COLO829 (cell line): Measurements from ENCODE around the gene ACTRT2.

ENCODE experiments used
- DNase-seq: peaks from one replicate; pipeline ENCODE4 v3.0.0; 2012; ENCODE audit warnings: low spot score

The ACTRT2 gene

GRCh38 chr1:3055051-3055450 is 33.8 kb downstream of the ACTRT2 start:
- DNase-seq = no peak

- DNase-seq = no peak
These were observed 35.4 kb downstream of the ACTRT2 start for GRCh38 chr1:3056641-3057040.

- DNase-seq = no peak
These were observed 37.2 kb downstream of the ACTRT2 start for GRCh38 chr1:3058263-3059030.

GRCh38 chr1:3060127-3060526 is 38.9 kb downstream of the ACTRT2 start:
- DNase-seq = no peak

- no peak for DNase-seq
These were observed 39.6 kb downstream of the ACTRT2 start for GRCh38 chr1:3060601-3061551.

- DNase-seq = no peak
These were observed 40.3 kb downstream of the ACTRT2 start for GRCh38 chr1:3061566-3061965.

GRCh38 chr1:3061981-3062615 is 40.8 kb downstream of the ACTRT2 start:
- no peak for DNase-seq

GRCh38 chr1:3062616-3063378 is 41.5 kb downstream of the ACTRT2 start:
- no peak for DNase-seq

GRCh38 chr1:3063379-3064295 is 42.4 kb downstream of the ACTRT2 start:
- no peak for DNase-seq

GRCh38 chr1:3064296-3064850 is 43.1 kb downstream of the ACTRT2 start:
- no peak for DNase-seq

- no peak for DNase-seq
These were observed 43.6 kb downstream of the ACTRT2 start for GRCh38 chr1:3064901-3065300.

- DNase-seq = no peak
These were observed 44.1 kb downstream of the ACTRT2 start for GRCh38 chr1:3065396-3065795.

- DNase-seq = no peak
These were observed 44.5 kb downstream of the ACTRT2 start for GRCh38 chr1:3065797-3066196.

- DNase-seq = no peak
These were observed 45.0 kb downstream of the ACTRT2 start for GRCh38 chr1:3066250-3066711.

GRCh38 chr1:3066826-3067225 is 45.6 kb downstream of the ACTRT2 start:
- no peak for DNase-seq

GRCh38 chr1:3067301-3067670 is 46.0 kb downstream of the ACTRT2 start:
- DNase-seq = no peak

- no peak for DNase-seq
These were observed 46.6 kb downstream of the ACTRT2 start for GRCh38 chr1:3067671-3068563.

- no peak for DNase-seq
These were observed 47.5 kb downstream of the ACTRT2 start, which contains the start of gene PRDM16 for GRCh38 chr1:3068564-3069431. TSS of gene PRDM16 (plus strand) at chr1:3069203. CDS start at chr1:3069260, 57 bp downstream.
